Keratinocyte (primary cell): ENCODE measurements around the gene MTX2.

Source experiments
- CTCF ChIP-seq, 3 experiments: IDR thresholded peaks in 1 of 3; conservative IDR thresholded peaks in 1 of 3; optimal IDR thresholded peaks in 1 of 3; 2 replicates in 2 of 3; 3 replicates in 1 of 3; pipeline versions ENCODE3 to v1.5.1; 2011; ENCODE audit warnings: low read length in 3 of 3, mild to moderate bottlenecking in 3 of 3, moderate library complexity in 2 of 3, control low read depth in 1 of 3, inconsistent platforms in 1 of 3; ENCODE audit not compliant: insufficient read depth in 2 of 3; ENCODE audit errors: extremely low read depth in 1 of 3
- EZH2 ChIP-seq: IDR thresholded peaks from one replicate; pipeline ENCODE4 v1.6.1; 2012; ENCODE audit warnings: inconsistent platforms, mild to moderate bottlenecking, low read length, moderate library complexity

- TF ChIP-seq CTCF (optimal IDR thresholded peaks at IDR 0.05 in 1 of 3, IDR thresholded peaks at IDR 0.05 in 1 of 3, conservative IDR thresholded peaks at IDR 0.05 in 1 of 3; ENCODE audit: extremely low read depth in 1 of 3, insufficient read depth in 2 of 3, low read length in 3 of 3) = no peak
- no peak for TF ChIP-seq EZH2
Measured at GRCh38 chr2:176338395-176338794, 69.2 kb downstream of the MTX2 start.
